ENCODE data around the gene COPS6. TPM values are rescaled to one million over a fixed set of nuclear protein-coding genes. Genes with fewer than 3 reads are reported as not detected.

COPS6 gene
- total and polyA plus RNA-seq, 4 donors = 28.7 to 63.2 (median 46.8) TPM

GRCh38 chr7:100130608-100131453 lies 42.1 kb downstream of the COPS6 start:
- peak overlapping the region; percentile 29 to 36 for H3K27ac ChIP-seq (ENCODE audit: low read depth in 1 of 2, low read length in 2 of 2)
- no peaks in the 10 kb centered on the region for H3K27me3 ChIP-seq (ENCODE audit: control insufficient read depth in 4 of 4, insufficient read depth in 4 of 4, low read length in 3 of 4)
- H3K4me3 ChIP-seq (ENCODE audit: low read depth in 1 of 3, low read length in 3 of 3) = peak overlapping the region; percentile 23 to 53 (median 53)
- peak; percentile 91 for DNase-seq (ENCODE audit: low spot score)
- peaks cover 9 to 34% (median 18%) of the 10 kb centered on the region in 4 donors for H3K4me1 ChIP-seq (ENCODE audit: control insufficient read depth in 4 of 4, insufficient read depth in 4 of 4, low read length in 3 of 4)
- no peaks in the 10 kb centered on the region for H3K9me3 ChIP-seq (ENCODE audit: control insufficient read depth in 4 of 4, low read length in 3 of 4)
- WGBS = 7% methylated on average over 24 of the region's 24 CpGs
- H3K36me3 ChIP-seq (ENCODE audit: control insufficient read depth in 4 of 4, insufficient read depth in 3 of 4, low read depth in 1 of 4, low read length in 3 of 4) = no peaks in the 10 kb centered on the region
- peak overlapping the region in 1 of 2 donors; percentile 72 for H3K9ac ChIP-seq (ENCODE audit: low read depth in 1 of 2, low read length in 2 of 2)
- TF ChIP-seq, protein P1, sequence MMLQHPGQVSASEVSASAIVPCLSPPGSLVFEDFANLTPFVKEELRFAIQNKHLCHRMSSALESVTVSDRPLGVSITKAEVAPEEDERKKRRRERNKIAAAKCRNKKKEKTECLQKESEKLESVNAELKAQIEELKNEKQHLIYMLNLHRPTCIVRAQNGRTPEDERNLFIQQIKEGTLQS (IDR thresholded peaks at IDR 0.05) = peak; percentile 98
- TF ChIP-seq, protein P2, sequence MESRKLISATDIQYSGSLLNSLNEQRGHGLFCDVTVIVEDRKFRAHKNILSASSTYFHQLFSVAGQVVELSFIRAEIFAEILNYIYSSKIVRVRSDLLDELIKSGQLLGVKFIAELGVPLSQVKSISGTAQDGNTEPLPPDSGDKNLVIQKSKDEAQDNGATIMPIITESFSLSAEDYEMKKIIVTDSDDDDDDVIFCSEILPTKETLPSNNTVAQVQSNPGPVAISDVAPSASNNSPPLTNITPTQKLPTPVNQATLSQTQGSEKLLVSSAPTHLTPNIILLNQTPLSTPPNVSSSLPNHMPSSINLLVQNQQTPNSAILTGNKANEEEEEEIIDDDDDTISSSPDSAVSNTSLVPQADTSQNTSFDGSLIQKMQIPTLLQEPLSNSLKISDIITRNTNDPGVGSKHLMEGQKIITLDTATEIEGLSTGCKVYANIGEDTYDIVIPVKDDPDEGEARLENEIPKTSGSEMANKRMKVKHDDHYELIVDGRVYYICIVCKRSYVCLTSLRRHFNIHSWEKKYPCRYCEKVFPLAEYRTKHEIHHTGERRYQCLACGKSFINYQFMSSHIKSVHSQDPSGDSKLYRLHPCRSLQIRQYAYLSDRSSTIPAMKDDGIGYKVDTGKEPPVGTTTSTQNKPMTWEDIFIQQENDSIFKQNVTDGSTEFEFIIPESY (IDR thresholded peaks at IDR 0.05) = peak; percentile 49
- TF ChIP-seq REST (IDR thresholded peaks at IDR 0.05) (peak; percentile 51), YY1 (IDR thresholded peaks at IDR 0.05) (peak; percentile 72), FOXA2 (IDR thresholded peaks at IDR 0.05) (no peak), HNF4G (IDR thresholded peaks at IDR 0.05) (peak; percentile 88), FOXA1 (IDR thresholded peaks at IDR 0.05) (peak; percentile 40), EGR1 (IDR thresholded peaks at IDR 0.05; ENCODE audit: low read depth in 2 of 2) (no peak), GABPA (IDR thresholded peaks at IDR 0.05 in 1 of 2, conservative IDR thresholded peaks at IDR 0.05 in 1 of 2) (peak in 1 of 2 donors; percentile 54), TAF1 (conservative IDR thresholded peaks at IDR 0.05) (peak; percentile 35), CTCF (IDR thresholded peaks at IDR 0.05; ENCODE audit: low read depth, low read length, missing input control) (peak; percentile 76), HNF4A (conservative IDR thresholded peaks at IDR 0.05) (peak; percentile 88 to 95), JUND (IDR thresholded peaks at IDR 0.05) (peak; percentile 63 to 73), SP1 (IDR thresholded peaks at IDR 0.05) (peak; percentile 97), RAD21 (IDR thresholded peaks at IDR 0.05) (peak; percentile 76 to 81), NR2F2 (IDR thresholded peaks at IDR 0.05) (peak; percentile 95), RXRA (IDR thresholded peaks at IDR 0.05) (peak; percentile 77 to 84)
- TF ChIP-seq, protein P3, sequence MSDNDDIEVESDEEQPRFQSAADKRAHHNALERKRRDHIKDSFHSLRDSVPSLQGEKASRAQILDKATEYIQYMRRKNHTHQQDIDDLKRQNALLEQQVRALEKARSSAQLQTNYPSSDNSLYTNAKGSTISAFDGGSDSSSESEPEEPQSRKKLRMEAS (IDR thresholded peaks at IDR 0.05) = peak; percentile 77
